ENCODE measurements around the gene SYNDIG1L. TPM values are rescaled to one million over a fixed set of nuclear protein-coding genes. Genes with fewer than 3 reads are reported as not detected.

The SYNDIG1L gene
- total RNA-seq, 1 donor from 2014 or later, result not detected

- no peak for DNase-seq
Measured at GRCh38 chr14:74429221-74429691, 3.2 kb upstream of the SYNDIG1L start.

- DNase-seq, result no peak
Measured at GRCh38 chr14:74427651-74428050, 1.6 kb upstream of the SYNDIG1L start.

GRCh38 chr14:74425525-74426201, 347 bp downstream of the SYNDIG1L start:
- DNase-seq, result no peak

- no peak for DNase-seq
Measured at GRCh38 chr14:74424606-74425005, 1.4 kb downstream of the SYNDIG1L start.

GRCh38 chr14:74423246-74423645, 2.8 kb downstream of the SYNDIG1L start:
- no peak for DNase-seq

- no peak for DNase-seq
Measured at GRCh38 chr14:74421981-74422380, 4.0 kb downstream of the SYNDIG1L start.

GRCh38 chr14:74419086-74419485, 6.9 kb downstream of the SYNDIG1L start:
- DNase-seq, result no peak

- no peak for DNase-seq
Measured at GRCh38 chr14:74418031-74418430, 8.0 kb downstream of the SYNDIG1L start.

GRCh38 chr14:74417611-74418010, 8.4 kb downstream of the SYNDIG1L start:
- no peak for DNase-seq

GRCh38 chr14:74417201-74417600, 8.8 kb downstream of the SYNDIG1L start:
- DNase-seq, result no peak

GRCh38 chr14:74415115-74415437, 10.9 kb downstream of the SYNDIG1L start:
- DNase-seq, result no peak

GRCh38 chr14:74414403-74415114, 11.5 kb downstream of the SYNDIG1L start:
- no peak for DNase-seq

- no peak for DNase-seq
Measured at GRCh38 chr14:74413627-74414026, 12.4 kb downstream of the SYNDIG1L start.

GRCh38 chr14:74412753-74413152, 13.3 kb downstream of the SYNDIG1L start:
- no peak for DNase-seq

GRCh38 chr14:74411671-74412070, 14.3 kb downstream of the SYNDIG1L start:
- no peak for DNase-seq

GRCh38 chr14:74409441-74409840, 16.6 kb downstream of the SYNDIG1L start:
- DNase-seq, result no peak

GRCh38 chr14:74408870-74409269, 17.1 kb downstream of the SYNDIG1L start:
- DNase-seq, result no peak

- no peak for DNase-seq
Measured at GRCh38 chr14:74407801-74408154, 18.2 kb downstream of the SYNDIG1L start.

- DNase-seq, result no peak
Measured at GRCh38 chr14:74407021-74407800, 18.8 kb downstream of the SYNDIG1L start.

GRCh38 chr14:74405663-74406062, 20.3 kb downstream of the SYNDIG1L start:
- no peak for DNase-seq

GRCh38 chr14:74404435-74404834, 21.6 kb downstream of the SYNDIG1L start:
- DNase-seq, result no peak

- DNase-seq, result no peak
Measured at GRCh38 chr14:74403619-74404417, 22.2 kb downstream of the SYNDIG1L start.

Data from skin of body (tissue), 2 donors.